ENCODE results near the gene CYBC1. TPM values are rescaled to one million over a fixed set of nuclear protein-coding genes. Genes with fewer than 3 reads are reported as not detected.

CYBC1 gene
- total and polyA plus RNA-seq, 9 of the 15 experiments (the other 6 are each of a cell fraction or from before 2014, with no cell fraction given), result 1.3 to 71.8 (median 49.9) TPM

DNA sequence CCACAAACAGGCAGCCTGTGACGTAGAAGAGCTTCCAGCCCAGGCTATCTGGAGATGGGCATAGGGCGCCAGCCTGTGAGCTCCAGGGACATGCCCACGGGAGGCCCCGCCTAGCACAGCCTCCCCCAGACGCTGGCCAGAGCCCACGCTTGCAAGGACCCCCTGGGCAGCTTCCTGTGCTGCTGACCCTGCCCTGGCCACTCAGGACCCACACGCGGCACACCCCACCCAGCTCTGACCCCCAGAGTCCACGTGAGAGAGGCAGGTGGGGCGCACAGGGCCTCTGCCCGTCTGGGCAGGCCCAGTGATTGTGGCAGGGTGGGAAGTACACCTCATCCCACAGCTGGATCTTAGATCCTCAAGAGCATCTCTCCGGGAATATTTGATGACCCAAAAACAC, 3.9 kb downstream of the CYBC1 start:
- Histone ChIP-seq H3K36me3 (ENCODE audit: control insufficient read depth, insufficient read depth, low read length) (peaks cover 33% of the 10 kb centered on the region; the same call in 2 of the 3 replicates), H3K4me1 (replicated peaks in 1 of 2; ENCODE audit: control insufficient read depth in 2 of 2, insufficient read depth in 2 of 2, low read length in 2 of 2) (peaks cover 10 to 57% of the 10 kb centered on the region in 2 experiments), H3K9ac (ENCODE audit: insufficient read depth in 1 of 2, low read depth in 2 of 2, low read length in 2 of 2) (peak overlapping the region in 1 of 2 experiments; percentile 78; a peak in 2 of 4 replicates), H3K9me3 (replicated peaks; ENCODE audit: control insufficient read depth, insufficient read depth, low read depth, low read length) (no peaks in the 10 kb centered on the region), H3K27me3 (ENCODE audit: control insufficient read depth in 2 of 2, insufficient read depth in 2 of 2, low read length in 2 of 2) (no peaks in the 10 kb centered on the region), H3K4me3 (no peak overlapping the region), H3K9me1 (ENCODE audit: control insufficient read depth, insufficient read depth, low read length) (no peaks in the 10 kb centered on the region), H2AFZ (ENCODE audit: low read depth, low read length) (no peak overlapping the region), H3K4me2 (ENCODE audit: insufficient read depth, low read length) (no peak overlapping the region), H4K20me1 (replicated peaks; ENCODE audit: control insufficient read depth, insufficient read depth, low read length) (no peaks in the 10 kb centered on the region), H3K79me2 (ENCODE audit: control insufficient read depth, insufficient read depth, low read length) (peaks cover 27% of the 10 kb centered on the region), H3K27ac (ENCODE audit: extremely low read depth, low read depth, low read length) (no peak overlapping the region)
- intact Hi-C loops (cut with micrococcal nuclease), result no loop called here
- WGBS (ENCODE audit: insufficient coverage, low coverage, missing lambda C conversion rate), result 90% methylated on average over 11 of the region's 12 CpGs
- BruUV-seq (replicated peaks), result no TSS peak
- no peak for FAIRE-seq
- DNase-seq (ENCODE audit: extremely low read depth in 1 of 4, low spot score in 3 of 4), result no peak
- in situ Hi-C loops (cut with MboI), result no loop called here
- ChIA-PET CTCF (ENCODE audit: low intra/inter-chr PET ratio) (no interaction called here), POLR2A (interaction anchor here (0.6 to 1.3 kb wide), 3 partner anchors 13 to 86 kb away, joined by 3 read pairs; partner anchors contain the start of gene FOXK2)
- TF ChIP-seq KHSRP (IDR thresholded peaks at IDR 0.05) (no peak), POLR2G (IDR thresholded peaks at IDR 0.05; ENCODE audit: low read depth, low read length) (0 out of 2 replicates have a peak, but pooled peaks have one; percentile 22), GATAD2A (IDR thresholded peaks at IDR 0.05) (no peak)
- no peak for ATAC-seq

DNA sequence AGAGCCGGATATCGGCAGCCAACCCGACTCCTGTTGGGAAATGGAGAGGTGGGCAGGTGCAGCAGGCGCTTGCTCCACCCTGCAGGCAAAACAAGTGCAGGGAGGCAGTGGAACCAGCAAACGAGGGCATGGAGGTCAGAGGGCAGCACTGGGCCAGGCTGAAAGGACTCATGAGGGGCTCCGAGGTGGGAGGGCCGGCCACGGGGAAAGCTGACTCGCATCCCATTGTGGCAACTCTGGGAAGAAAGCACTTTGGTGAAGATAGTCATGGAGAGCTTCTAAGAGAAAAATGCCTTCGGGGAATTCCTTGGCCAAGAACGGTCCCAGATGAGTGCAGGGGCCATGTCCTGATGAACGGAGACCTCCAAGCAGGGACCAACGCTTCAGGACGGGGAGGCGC, 4.4 kb downstream of the CYBC1 start:
- BruUV-seq (replicated peaks), result no TSS peak
- ATAC-seq (no peak), FAIRE-seq (no peak), DNase-seq (ENCODE audit: extremely low read depth in 1 of 4, low spot score in 3 of 4) (no peak)
- H3K27ac ChIP-seq (ENCODE audit: extremely low read depth, low read depth, low read length), result no peak overlapping the region
- H3K4me3 ChIP-seq, result no peak overlapping the region
- peaks cover 5 to 57% of the 10 kb centered on the region in 2 experiments for H3K4me1 ChIP-seq (replicated peaks in 1 of 2; ENCODE audit: control insufficient read depth in 2 of 2, insufficient read depth in 2 of 2, low read length in 2 of 2)
- 85% methylated on average over 10 of the region's 15 CpGs for WGBS (ENCODE audit: insufficient coverage, low coverage, missing lambda C conversion rate)
- POLR2A ChIA-PET, result interaction anchor here (0.6 to 1.3 kb wide), 4 partner anchors 13 to 231 kb away, joined by 3 to 4 read pairs (median 3); partner anchors contain the start of gene FOXK2
- peak overlapping the region in 1 of 2 experiments; percentile 78; a peak in 2 of 4 replicates for H3K9ac ChIP-seq (ENCODE audit: insufficient read depth in 1 of 2, low read depth in 2 of 2, low read length in 2 of 2)
- TF ChIP-seq ARHGAP35 (IDR thresholded peaks at IDR 0.05; ENCODE audit: partially characterized antibody), result no peak
- 0 out of 2 replicates have a peak, but pooled peaks have one; percentile 25 for TF ChIP-seq POLR2G (IDR thresholded peaks at IDR 0.05; ENCODE audit: low read depth, low read length)
- intact Hi-C loops (cut with micrococcal nuclease), result no loop called here
- H3K27me3 ChIP-seq (ENCODE audit: control insufficient read depth in 2 of 2, insufficient read depth in 2 of 2, low read length in 2 of 2), result no peaks in the 10 kb centered on the region
- no peaks in the 10 kb centered on the region for H3K9me3 ChIP-seq (replicated peaks; ENCODE audit: control insufficient read depth, insufficient read depth, low read depth, low read length)
- H3K9me1 ChIP-seq (ENCODE audit: control insufficient read depth, insufficient read depth, low read length), result no peaks in the 10 kb centered on the region
- H3K4me2 ChIP-seq (ENCODE audit: insufficient read depth, low read length), result no peak overlapping the region
- H2AFZ ChIP-seq (ENCODE audit: low read depth, low read length), result no peak overlapping the region
- CTCF ChIA-PET (ENCODE audit: low intra/inter-chr PET ratio), result no interaction called here
- peaks cover 23% of the 10 kb centered on the region for H3K79me2 ChIP-seq (ENCODE audit: control insufficient read depth, insufficient read depth, low read length)
- H4K20me1 ChIP-seq (replicated peaks; ENCODE audit: control insufficient read depth, insufficient read depth, low read length), result no peaks in the 10 kb centered on the region
- in situ Hi-C loops (cut with MboI), result no loop called here
- H3K36me3 ChIP-seq (ENCODE audit: control insufficient read depth, insufficient read depth, low read length), result peaks cover 34% of the 10 kb centered on the region; the same call in 2 of the 3 replicates

All from K562 (cell line).